Epithelial cell of esophagus (primary cell): ENCODE data around the gene PDXDC1.
"Not testable (repeated sequence)": the region's sequence is repeated elsewhere in the genome, so short reads cannot be mapped to it uniquely, and the experiment has no call there.

ENCODE experiments used
- DNase-seq: peaks from one replicate; pipeline ENCODE4 v3.0.0; 2010; ENCODE audit warnings: low read depth
- H3K4me3 ChIP-seq: 2 replicates; pipeline ENCODE4 v1.5.1; 2011; ENCODE audit warnings: mild to moderate bottlenecking, low read length, control low read depth
- TF ChIP-seq, protein P1 (sequence below): IDR thresholded peaks from 2 replicates; pipeline ENCODE4 v1.5.1; 2011; ENCODE audit warnings: low read depth, mild to moderate bottlenecking, low read length, control low read depth, inconsistent platforms; ENCODE audit not compliant: insufficient read depth; ENCODE audit errors: missing control alignments

PDXDC1 gene

DNA sequence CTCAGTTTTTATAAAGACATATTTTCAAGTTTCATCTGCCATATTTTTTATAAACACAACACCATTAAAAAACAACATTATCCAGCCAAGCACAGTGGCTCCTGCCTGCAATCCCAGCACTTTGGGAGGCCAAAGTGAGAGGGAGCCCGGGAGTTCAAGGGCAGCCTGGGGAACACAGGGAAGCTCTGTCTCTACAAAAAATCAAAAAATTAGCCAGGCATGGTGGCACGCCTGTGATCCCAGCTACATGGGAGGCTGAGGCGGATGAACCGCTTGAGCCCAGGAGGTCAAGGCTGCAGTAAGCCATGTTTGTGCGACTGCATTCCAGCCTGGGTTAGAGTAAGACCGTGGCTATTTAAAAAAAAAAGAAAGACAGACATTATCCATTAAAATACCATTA is 98.3 kb downstream of the PDXDC1 start:
- TF ChIP-seq, protein P1, sequence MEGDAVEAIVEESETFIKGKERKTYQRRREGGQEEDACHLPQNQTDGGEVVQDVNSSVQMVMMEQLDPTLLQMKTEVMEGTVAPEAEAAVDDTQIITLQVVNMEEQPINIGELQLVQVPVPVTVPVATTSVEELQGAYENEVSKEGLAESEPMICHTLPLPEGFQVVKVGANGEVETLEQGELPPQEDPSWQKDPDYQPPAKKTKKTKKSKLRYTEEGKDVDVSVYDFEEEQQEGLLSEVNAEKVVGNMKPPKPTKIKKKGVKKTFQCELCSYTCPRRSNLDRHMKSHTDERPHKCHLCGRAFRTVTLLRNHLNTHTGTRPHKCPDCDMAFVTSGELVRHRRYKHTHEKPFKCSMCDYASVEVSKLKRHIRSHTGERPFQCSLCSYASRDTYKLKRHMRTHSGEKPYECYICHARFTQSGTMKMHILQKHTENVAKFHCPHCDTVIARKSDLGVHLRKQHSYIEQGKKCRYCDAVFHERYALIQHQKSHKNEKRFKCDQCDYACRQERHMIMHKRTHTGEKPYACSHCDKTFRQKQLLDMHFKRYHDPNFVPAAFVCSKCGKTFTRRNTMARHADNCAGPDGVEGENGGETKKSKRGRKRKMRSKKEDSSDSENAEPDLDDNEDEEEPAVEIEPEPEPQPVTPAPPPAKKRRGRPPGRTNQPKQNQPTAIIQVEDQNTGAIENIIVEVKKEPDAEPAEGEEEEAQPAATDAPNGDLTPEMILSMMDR, result no peak
- DNase-seq, result no peak
- H3K4me3 ChIP-seq, result no peak overlapping the region

- H3K4me3 ChIP-seq, DNase-seq: not testable (repeated sequence)
These were observed 101.3 kb downstream of the PDXDC1 start for GRCh38 chr16:15076161-15076560.

- DNase-seq, H3K4me3 ChIP-seq: not testable (repeated sequence)
These were observed 106.1 kb downstream of the PDXDC1 start for GRCh38 chr16:15080883-15081282.

- not testable (repeated sequence) for DNase-seq, H3K4me3 ChIP-seq
These were observed 108.0 kb downstream of the PDXDC1 start for GRCh38 chr16:15082788-15083187.

- not testable (repeated sequence) for H3K4me3 ChIP-seq, DNase-seq
- TF ChIP-seq, protein P1, result peak; percentile 26
These were observed 115.9 kb downstream of the PDXDC1 start for GRCh38 chr16:15090663-15091269.

GRCh38 chr16:15093571-15093954 is 118.7 kb downstream of the PDXDC1 start:
- peak overlapping the region; percentile 82 for H3K4me3 ChIP-seq
- not testable (repeated sequence) for DNase-seq

- peak; percentile 94 for DNase-seq
- peak within 1 kb of the TSS; percentile 82 for H3K4me3 ChIP-seq
These were observed 119.4 kb downstream of the PDXDC1 start, which contains the start of gene RRN3 for GRCh38 chr16:15093955-15094827. RRN3 (minus strand) TSS chr16:15094272; CDS start chr16:15094233, 39 bp downstream.

DNA sequence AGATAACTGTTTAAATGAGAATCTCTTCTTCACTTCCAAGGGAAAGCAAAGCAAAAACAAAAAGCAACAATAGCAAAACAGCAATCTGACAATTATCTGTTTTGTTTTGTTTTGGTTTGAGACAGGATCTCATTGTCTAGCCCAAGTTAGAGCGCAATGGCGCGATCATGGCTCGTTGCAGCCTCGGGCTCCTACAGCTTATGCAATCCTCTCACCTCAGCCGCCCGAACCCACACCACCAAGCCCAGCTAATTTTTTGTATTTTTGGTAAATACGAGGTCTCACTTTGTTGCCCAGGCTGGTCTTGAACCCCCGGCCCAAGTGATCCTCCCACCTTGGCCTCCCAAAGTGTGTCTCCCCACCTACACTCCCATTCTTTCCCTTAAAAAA is 121.8 kb downstream of the PDXDC1 start:
- H3K4me3 ChIP-seq, DNase-seq: not testable (repeated sequence)

DNA sequence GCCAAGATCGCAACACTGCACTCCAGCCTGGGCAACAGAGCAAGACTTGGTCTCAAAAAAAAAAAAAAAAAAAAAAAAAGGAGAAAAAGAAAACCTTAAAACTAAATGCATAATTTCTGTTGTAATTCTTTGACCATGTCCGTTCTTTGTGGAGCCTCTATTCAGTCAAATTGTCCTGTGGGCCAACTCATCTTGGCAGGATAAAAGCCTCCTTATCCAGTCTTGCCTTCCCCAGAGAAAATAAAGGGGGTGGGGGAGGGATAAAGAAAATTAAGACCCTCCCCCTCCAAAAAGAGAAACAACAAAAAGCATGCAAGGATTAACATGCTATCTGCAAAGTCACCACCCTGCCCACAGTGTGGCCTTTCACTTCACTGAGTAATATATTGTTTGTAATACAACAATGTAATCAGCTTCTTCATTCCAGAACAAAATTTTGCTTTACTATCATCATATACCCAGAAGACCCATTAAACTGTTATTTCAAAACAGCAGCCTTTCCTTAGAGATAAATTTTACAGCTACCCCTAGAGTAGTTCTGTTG is 124.6 kb downstream of the PDXDC1 start:
- DNase-seq, H3K4me3 ChIP-seq: not testable (repeated sequence)

DNA sequence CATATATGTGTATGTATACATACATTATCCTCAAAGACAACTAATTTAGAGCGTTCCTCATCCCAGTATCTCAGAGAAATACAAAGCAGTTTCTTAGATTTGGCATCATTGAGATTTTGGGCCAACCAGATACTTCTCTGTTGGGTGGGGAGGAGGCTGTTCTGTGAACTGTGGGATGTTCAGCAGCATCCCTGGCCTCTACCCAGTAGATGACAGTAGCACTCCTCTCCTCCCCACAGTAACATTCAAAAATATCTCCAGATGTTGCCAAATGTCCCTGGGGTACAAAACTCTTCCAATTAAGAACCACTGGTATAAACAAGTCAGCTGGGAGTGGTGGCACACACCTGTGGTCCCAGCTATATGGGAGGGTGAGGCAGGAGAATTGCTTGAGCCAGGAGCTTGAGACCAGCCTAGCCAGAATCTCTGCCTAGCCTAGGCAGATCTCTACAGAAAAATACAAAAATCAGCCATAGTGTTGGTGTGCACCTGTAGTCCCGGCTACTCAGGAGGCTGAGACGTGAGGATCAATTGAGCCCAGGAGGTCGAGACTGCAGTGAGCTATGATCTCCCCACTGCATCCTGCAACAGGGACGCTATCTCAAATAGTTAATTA is 125.7 kb downstream of the PDXDC1 start:
- not testable (repeated sequence) for DNase-seq, H3K4me3 ChIP-seq

DNA sequence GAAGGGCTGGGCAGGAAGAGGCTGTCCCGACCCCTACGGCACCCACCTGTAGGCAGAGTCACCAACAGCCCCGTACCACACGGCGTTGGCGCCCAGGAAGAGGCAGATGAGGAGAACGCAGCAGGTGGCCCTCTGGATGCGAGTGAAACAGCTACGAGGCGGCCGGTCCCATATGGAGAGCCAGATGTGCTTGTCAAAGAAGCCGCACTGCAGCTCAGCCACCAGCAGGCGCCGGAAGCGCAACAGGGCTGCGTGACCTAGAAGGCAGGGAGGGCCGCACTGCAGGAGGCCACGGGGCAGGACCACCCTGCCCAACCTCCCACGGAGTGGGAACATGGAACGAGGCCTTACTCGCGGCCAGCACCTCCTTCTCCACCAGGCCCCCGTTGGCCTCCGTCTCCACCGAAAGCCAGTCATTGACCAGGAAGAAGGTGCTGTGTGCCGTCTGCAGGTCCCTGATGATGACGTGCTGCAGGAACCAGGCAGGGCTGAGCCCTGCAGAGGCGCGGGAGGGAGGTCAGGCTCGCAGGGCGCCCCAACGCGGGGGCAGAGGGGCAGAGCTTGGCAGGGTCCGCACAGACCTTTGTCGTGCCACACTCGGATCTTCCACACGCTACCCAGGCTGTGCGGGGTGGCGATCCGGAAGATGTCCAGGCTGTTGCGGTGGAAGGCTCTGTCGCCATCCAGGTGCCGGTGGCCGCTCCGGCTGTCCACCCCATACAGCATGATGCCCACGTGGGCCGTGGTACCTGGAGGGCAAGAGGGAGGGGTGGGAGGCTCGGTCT is 153.0 kb downstream of the PDXDC1 start:
- not testable (repeated sequence) for H3K4me3 ChIP-seq, DNase-seq

- DNase-seq, H3K4me3 ChIP-seq: not testable (repeated sequence)
These were observed 155.6 kb downstream of the PDXDC1 start for GRCh38 chr16:15130256-15130932.

GRCh38 chr16:15130943-15131700 is 156.3 kb downstream of the PDXDC1 start:
- DNase-seq, H3K4me3 ChIP-seq: not testable (repeated sequence)

DNA sequence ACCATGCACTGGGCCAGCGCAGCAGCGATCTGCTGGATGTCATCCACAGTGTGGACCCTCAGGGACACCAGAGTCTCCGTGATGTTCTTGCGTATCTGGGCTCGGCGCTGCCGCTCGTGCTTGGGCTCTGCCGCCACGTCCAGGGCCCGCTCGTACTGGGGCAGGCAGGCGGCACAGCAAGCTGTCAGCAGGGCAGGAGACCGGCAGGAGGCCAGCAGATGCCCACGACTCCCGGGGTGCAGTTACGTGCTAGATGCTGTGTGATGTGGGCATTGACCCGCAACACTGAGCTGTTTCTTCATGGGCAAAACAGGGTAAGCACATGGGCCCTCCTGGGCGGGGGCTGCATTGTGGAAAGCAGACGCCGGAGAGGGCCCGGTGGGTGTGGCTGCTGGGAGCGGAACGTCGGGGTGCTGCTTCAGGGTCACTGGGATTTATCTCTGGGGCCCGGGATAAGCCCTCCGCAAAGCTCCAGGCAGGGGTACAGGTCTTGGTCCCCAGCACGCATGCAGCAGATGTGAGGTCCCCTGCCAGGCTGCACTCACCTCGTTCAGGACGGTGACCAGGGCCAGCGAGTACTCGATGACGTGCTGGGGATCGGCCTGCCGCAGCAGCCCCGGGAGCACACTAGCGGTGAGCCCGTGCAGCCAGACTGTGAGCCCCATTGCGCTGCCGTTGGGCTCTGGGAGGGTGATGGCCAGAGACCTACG is 158.0 kb downstream of the PDXDC1 start:
- not testable (repeated sequence) for H3K4me3 ChIP-seq, DNase-seq
